Uterus (tissue), 2 donors: ENCODE results near the gene DRG2.

Experiments
- POLR2A ChIP-seq, 2 donors: fragments of 450-650 bp; IDR thresholded peaks; one replicate each; pipeline ENCODE4 v1.6.1; 2016; ENCODE audit warnings: antibody characterized with exemption in 2 of 2, mild to moderate bottlenecking in 1 of 2, moderate library complexity in 1 of 2
- TF ChIP-seq, protein P1 (sequence below), 4 experiments: fragments of 200-600 bp in 2 of 4; fragments of 450-650 bp in 2 of 4; sonication (generic) in 2 of 4; IDR thresholded peaks; one replicate each; pipeline ENCODE4 v1.5.1; 2016 to 2019; ENCODE audit warnings: antibody characterized with exemption in 4 of 4, mild to moderate bottlenecking in 2 of 4, moderate library complexity in 1 of 4

DNA sequence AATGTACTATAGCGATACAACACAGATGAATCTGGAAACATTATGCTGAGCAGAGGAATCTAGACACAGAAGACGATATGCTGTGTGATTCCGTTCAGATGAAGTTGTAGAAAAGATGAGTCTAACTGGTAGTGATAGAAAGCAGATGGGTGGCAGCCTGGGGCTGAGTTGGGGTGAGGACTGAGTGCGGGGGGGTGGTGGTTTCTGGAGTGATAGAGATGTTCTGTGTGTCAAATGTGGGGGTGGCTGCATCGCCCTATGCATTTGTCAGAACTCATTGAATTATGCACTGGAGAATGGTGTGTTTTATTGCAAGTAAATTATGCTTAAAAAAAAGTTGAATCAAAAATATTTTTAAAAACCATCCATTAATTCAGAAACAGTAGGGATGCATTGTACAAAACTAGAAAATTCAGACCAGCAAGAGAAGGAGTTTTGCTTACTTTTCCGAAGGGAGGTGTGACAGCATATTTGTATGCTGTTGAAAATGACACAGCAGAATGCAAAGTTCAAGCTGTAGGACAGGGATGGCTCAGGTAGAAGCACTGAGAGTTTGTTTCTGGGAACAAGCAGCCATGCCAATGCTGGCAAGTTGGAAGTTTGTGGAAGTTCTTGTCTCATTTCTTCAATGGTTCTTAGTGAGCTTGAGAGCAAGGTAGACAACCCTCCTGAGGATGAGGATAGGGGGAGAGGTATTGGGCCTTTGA lies 13.0 kb upstream of the DRG2 start:
- TF ChIP-seq, protein P1, sequence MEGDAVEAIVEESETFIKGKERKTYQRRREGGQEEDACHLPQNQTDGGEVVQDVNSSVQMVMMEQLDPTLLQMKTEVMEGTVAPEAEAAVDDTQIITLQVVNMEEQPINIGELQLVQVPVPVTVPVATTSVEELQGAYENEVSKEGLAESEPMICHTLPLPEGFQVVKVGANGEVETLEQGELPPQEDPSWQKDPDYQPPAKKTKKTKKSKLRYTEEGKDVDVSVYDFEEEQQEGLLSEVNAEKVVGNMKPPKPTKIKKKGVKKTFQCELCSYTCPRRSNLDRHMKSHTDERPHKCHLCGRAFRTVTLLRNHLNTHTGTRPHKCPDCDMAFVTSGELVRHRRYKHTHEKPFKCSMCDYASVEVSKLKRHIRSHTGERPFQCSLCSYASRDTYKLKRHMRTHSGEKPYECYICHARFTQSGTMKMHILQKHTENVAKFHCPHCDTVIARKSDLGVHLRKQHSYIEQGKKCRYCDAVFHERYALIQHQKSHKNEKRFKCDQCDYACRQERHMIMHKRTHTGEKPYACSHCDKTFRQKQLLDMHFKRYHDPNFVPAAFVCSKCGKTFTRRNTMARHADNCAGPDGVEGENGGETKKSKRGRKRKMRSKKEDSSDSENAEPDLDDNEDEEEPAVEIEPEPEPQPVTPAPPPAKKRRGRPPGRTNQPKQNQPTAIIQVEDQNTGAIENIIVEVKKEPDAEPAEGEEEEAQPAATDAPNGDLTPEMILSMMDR (IDR thresholded peaks at IDR 0.05): no peak
- no peak for TF ChIP-seq POLR2A (IDR thresholded peaks at IDR 0.05)
